Measurements from ENCODE around the gene WNK4. TPM values are rescaled to one million over a fixed set of nuclear protein-coding genes. Genes with fewer than 3 reads are reported as not detected.

WNK4 gene
- total RNA-seq, 1 donor from 2014 or later: 0.32 TPM

GRCh38 chr17:42827472-42827871, 47.1 kb downstream of the WNK4 start:
- Mint-ChIP-seq H3K27ac (ENCODE audit: unreplicated experiment) (no peak overlapping the region), H3K4me3 (ENCODE audit: unreplicated experiment) (no peak overlapping the region), H3K27me3 (ENCODE audit: low read depth) (peaks cover 12% of the 10 kb centered on the region), H3K9me3 (ENCODE audit: low read depth) (no peaks in the 10 kb centered on the region), H3K4me1 (ENCODE audit: low read depth) (peaks cover 22% of the 10 kb centered on the region), H3K36me3 (ENCODE audit: low read depth) (no peaks in the 10 kb centered on the region)
- no peak for TF ChIP-seq CTCF (IDR thresholded peaks at IDR 0.05)
- no peak for DNase-seq (ENCODE audit: low spot score)

- no peak overlapping the region for H3K27ac Mint-ChIP-seq (ENCODE audit: unreplicated experiment)
- no peak for TF ChIP-seq CTCF (IDR thresholded peaks at IDR 0.05)
- no peak overlapping the region for H3K4me3 Mint-ChIP-seq (ENCODE audit: unreplicated experiment)
- no peak for DNase-seq (ENCODE audit: low spot score)
- H3K4me1 Mint-ChIP-seq (ENCODE audit: low read depth): peaks cover 21% of the 10 kb centered on the region
- H3K9me3 Mint-ChIP-seq (ENCODE audit: low read depth): no peaks in the 10 kb centered on the region
- H3K36me3 Mint-ChIP-seq (ENCODE audit: low read depth): no peaks in the 10 kb centered on the region
- peaks cover 12% of the 10 kb centered on the region for H3K27me3 Mint-ChIP-seq (ENCODE audit: low read depth)
These were observed 50.6 kb downstream of the WNK4 start for GRCh38 chr17:42830971-42831370.

- H3K36me3 Mint-ChIP-seq (ENCODE audit: low read depth): no peaks in the 10 kb centered on the region
- DNase-seq (ENCODE audit: low spot score): no peak
- no peaks in the 10 kb centered on the region for H3K9me3 Mint-ChIP-seq (ENCODE audit: low read depth)
- TF ChIP-seq CTCF (IDR thresholded peaks at IDR 0.05): no peak
- peak overlapping the region; percentile 99 for H3K27ac Mint-ChIP-seq (ENCODE audit: unreplicated experiment)
- peak overlapping the region; percentile 97 for H3K4me3 Mint-ChIP-seq (ENCODE audit: unreplicated experiment)
- H3K4me1 Mint-ChIP-seq (ENCODE audit: low read depth): peaks cover 21% of the 10 kb centered on the region
- H3K27me3 Mint-ChIP-seq (ENCODE audit: low read depth): peaks cover 11% of the 10 kb centered on the region
These were observed 52.0 kb downstream of the WNK4 start for GRCh38 chr17:42832213-42832933.

GRCh38 chr17:42832934-42833766, 52.7 kb downstream of the WNK4 start, which contains the start of gene PSME3:
TSS of gene PSME3 (plus strand) at chr17:42833397. CDS start at chr17:42833632, 235 bp downstream.
- H3K4me3 Mint-ChIP-seq (ENCODE audit: unreplicated experiment): peak within 1 kb of the TSS; percentile 97
- peak; percentile 41 for TF ChIP-seq CTCF (IDR thresholded peaks at IDR 0.05)
- H3K4me1 Mint-ChIP-seq (ENCODE audit: low read depth): peaks cover 21% of the 10 kb centered on the region

GRCh38 chr17:42833767-42834422, 53.5 kb downstream of the WNK4 start:
- H3K36me3 Mint-ChIP-seq (ENCODE audit: low read depth): peaks cover 9% of the 10 kb centered on the region
- no peak for TF ChIP-seq CTCF (IDR thresholded peaks at IDR 0.05)
- DNase-seq (ENCODE audit: low spot score): no peak
- H3K9me3 Mint-ChIP-seq (ENCODE audit: low read depth): no peaks in the 10 kb centered on the region
- peaks cover 21% of the 10 kb centered on the region for H3K4me1 Mint-ChIP-seq (ENCODE audit: low read depth)
- H3K4me3 Mint-ChIP-seq (ENCODE audit: unreplicated experiment): peak overlapping the region; percentile 97
- peaks cover 2% of the 10 kb centered on the region for H3K27me3 Mint-ChIP-seq (ENCODE audit: low read depth)
- H3K27ac Mint-ChIP-seq (ENCODE audit: unreplicated experiment): peak overlapping the region; percentile 99

More at GRCh38 chr17:42832934-42833766, 52.7 kb downstream of the WNK4 start, which contains the start of gene PSME3:
- Mint-ChIP-seq H3K36me3 (ENCODE audit: low read depth) (peaks cover 4% of the 10 kb centered on the region), H3K27ac (ENCODE audit: unreplicated experiment) (peak within 1 kb of the TSS; percentile 99), H3K27me3 (ENCODE audit: low read depth) (peaks cover 4% of the 10 kb centered on the region), H3K9me3 (ENCODE audit: low read depth) (no peaks in the 10 kb centered on the region)
- DNase-seq (ENCODE audit: low spot score): no peak

All from chondrocyte (in vitro differentiated cells).